ENCODE data around the gene CAPN11. TPM values are rescaled to one million over a fixed set of nuclear protein-coding genes. Genes with fewer than 3 reads are reported as not detected.
"Not testable (repeated sequence)": the region's sequence is repeated elsewhere in the genome, so short reads cannot be mapped to it uniquely, and the experiment has no call there.

CAPN11 gene
- total RNA-seq, 1 donor from 2014 or later = not detected

- no peak for DNase-seq (ENCODE audit: low read depth)
Measured at GRCh38 chr6:44228031-44228430, 69.4 kb downstream of the CAPN11 start.

- DNase-seq (ENCODE audit: low read depth) = no peak
Measured at GRCh38 chr6:44228433-44228832, 69.8 kb downstream of the CAPN11 start.

GRCh38 chr6:44228836-44229235 is 70.2 kb downstream of the CAPN11 start:
- no peak for DNase-seq (ENCODE audit: low read depth)

GRCh38 chr6:44229376-44230033 is 70.9 kb downstream of the CAPN11 start:
- no peak for DNase-seq (ENCODE audit: low read depth)

DNA sequence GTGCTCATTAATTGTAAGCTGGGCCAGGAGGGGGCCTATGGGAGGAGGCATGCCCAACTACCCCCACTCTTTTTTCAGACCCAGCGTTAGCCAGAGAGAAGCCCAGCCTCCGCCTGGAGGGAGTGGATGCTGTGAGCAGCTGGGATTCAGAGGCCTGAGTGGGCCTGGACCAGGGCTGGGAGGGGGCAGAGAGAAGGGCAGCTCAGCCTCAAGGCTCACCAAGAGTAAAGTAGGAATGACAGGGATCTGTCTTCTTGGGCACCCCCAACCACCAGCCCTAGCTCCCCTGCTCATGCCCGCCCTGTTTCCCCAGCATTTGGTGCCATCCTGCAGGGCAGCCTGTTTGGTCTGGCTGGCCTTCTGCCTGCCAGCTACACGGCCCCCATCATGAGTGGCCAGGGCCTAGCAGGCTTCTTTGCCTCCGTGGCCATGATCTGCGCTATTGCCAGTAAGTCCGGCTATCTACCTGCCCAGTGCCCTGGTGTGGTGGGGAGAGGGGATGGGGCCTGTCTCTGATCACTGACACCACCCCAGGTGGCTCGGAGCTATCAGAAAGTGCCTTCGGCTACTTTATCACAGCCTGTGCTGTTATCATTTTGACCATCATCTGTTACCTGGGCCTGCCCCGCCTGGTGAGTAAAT is 71.5 kb downstream of the CAPN11 start:
- no peak for DNase-seq (ENCODE audit: low read depth)

DNA sequence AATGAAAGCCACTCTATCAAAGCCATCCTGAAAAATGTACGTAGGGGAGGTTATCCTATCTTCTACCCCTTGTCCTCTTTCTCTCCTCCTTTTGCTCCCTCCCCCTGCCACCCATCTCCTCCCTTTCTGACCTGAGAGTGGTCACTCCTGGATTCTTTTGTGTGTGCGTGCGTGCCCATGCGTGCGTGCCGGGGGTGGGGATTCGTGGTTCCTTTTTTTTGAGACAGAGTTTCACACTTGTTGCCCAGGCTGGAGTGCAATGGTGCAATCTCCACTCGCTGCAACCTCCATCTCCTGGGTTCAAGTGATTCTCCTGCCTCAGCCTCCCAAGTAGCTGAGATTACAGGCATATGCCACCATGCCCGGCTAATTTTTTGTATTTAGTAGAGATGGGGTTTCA is 72.8 kb downstream of the CAPN11 start:
- DNase-seq (ENCODE audit: low read depth) = not testable (repeated sequence)

DNA sequence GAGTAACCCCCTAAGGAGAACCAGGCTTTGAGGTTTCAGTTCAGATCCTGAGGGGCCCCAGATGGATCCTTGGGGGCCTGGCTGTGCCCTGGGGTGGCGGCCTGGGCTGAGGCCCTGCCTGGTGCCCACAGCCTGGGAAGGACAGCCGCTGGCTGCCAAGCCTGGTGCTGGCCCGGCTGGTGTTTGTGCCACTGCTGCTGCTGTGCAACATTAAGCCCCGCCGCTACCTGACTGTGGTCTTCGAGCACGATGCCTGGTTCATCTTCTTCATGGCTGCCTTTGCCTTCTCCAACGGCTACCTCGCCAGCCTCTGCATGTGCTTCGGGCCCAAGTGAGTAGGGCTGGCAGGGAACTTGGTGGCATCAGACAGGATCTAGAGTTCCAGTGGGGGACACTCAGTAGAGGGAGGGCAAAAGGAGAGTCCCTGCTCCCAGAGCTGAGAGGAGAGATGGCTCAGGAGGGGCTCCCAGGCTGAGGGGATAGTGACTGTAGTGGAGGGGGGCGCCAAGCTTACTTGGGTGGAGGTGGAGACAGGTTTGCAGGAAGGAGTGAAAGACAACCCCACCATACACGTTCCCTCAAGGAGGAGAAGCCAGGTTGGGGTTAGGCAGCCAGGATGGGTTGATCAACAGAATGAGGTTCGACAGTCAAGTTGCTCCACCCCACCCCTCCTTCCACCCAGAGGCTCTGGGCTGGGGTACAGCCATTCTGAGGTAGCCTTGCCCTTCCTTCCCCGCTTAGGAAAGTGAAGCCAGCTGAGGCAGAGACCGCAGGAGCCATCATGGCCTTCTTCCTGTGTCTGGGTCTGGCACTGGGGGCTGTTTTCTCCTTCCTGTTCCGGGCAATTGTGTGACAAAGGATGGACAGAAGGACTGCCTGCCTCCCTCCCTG is 74.3 kb downstream of the CAPN11 start:
- no peak for DNase-seq (ENCODE audit: low read depth)

GRCh38 chr6:44233567-44234100 is 75.0 kb downstream of the CAPN11 start:
- DNase-seq (ENCODE audit: low read depth) = no peak

Other genes starting within 250 kb of the CAPN11 start
- gene MRPL14, start 31.4 kb upstream of the CAPN11 start, total RNA-seq = 44.9 and 167 TPM in 2 replicates
- gene TMEM63B, start 31.3 kb upstream of the CAPN11 start, total RNA-seq = 59.6 and 112 TPM in 2 replicates
- not detected in 2 replicates for gene MYMX, start 58.1 kb downstream of the CAPN11 start, total RNA-seq
- gene SLC29A1, start 64.8 kb downstream of the CAPN11 start, total RNA-seq = 15.1 and 15.3 TPM in 2 replicates
- 759 and 823 TPM in 2 replicates for gene HSP90AB1, start 88.3 kb downstream of the CAPN11 start, total RNA-seq
- gene SLC35B2, start 98.7 kb downstream of the CAPN11 start, total RNA-seq = 64.3 and 103 TPM in 2 replicates
- gene NFKBIE, start 106.7 kb downstream of the CAPN11 start, total RNA-seq = 17.6 and 28.1 TPM in 2 replicates
- gene TMEM151B, start 111.6 kb downstream of the CAPN11 start, total RNA-seq = not detected in 2 replicates
- gene AARS2, start 154.5 kb downstream of the CAPN11 start, total RNA-seq = 8.2 and 15.5 TPM in 2 replicates
- gene SPATS1, start 183.8 kb downstream of the CAPN11 start, total RNA-seq = not detected in 2 replicates
- gene CDC5L, start 228.9 kb downstream of the CAPN11 start, total RNA-seq = 23.6 and 27.3 TPM in 2 replicates

All from renal cortical epithelial cell (primary cell).